Smooth muscle cell (in vitro differentiated cells): ENCODE results near the gene SPTLC2. TPM values are rescaled to one million over a fixed set of nuclear protein-coding genes. Genes with fewer than 3 reads are reported as not detected.

Experiments
- DNase-seq: peaks from one replicate; lab custom pipeline; 2025; ENCODE audit not compliant: unreplicated experiment; lab: John Stamatoyannopoulos, UW
- H2AFZ ChIP-seq: fragments of 200-600 bp; sonication (generic); 2 replicates; pipeline ENCODE4 v1.6.0; 2016; ENCODE audit warnings: antibody characterized with exemption, low read depth, mild to moderate bottlenecking
- H3F3A ChIP-seq: fragments of 200-600 bp; sonication (generic); 2 replicates; pipeline ENCODE4 v1.6.0; 2017; ENCODE audit warnings: antibody characterized with exemption, low read depth
- H3K27ac ChIP-seq: fragments of 200-600 bp; sonication (generic); 2 replicates; pipeline ENCODE4 v1.5.1; 2016; ENCODE audit warnings: low read depth, mild to moderate bottlenecking
- H3K27me3 ChIP-seq: fragments of 200-600 bp; sonication (generic); 2 replicates; pipeline ENCODE4 v1.6.1; 2016; ENCODE audit warnings: low read depth, mild to moderate bottlenecking
- H3K36me3 ChIP-seq: fragments of 200-600 bp; sonication (generic); 2 replicates; pipeline ENCODE4 v1.5.1; 2016; ENCODE audit warnings: low read depth
- H3K4me1 ChIP-seq: fragments of 200-600 bp; sonication (generic); 2 replicates; pipeline ENCODE4 v1.5.1; 2016; ENCODE audit warnings: low read depth
- H3K4me2 ChIP-seq: fragments of 200-600 bp; sonication (generic); 2 replicates; pipeline ENCODE4 v1.6.0; 2016; ENCODE audit warnings: mild to moderate bottlenecking
- H3K4me3 ChIP-seq: fragments of 200-600 bp; sonication (generic); 2 replicates; pipeline ENCODE4 v1.5.1; 2016; ENCODE audit warnings: mild to moderate bottlenecking
- H3K79me2 ChIP-seq: fragments of 200-600 bp; sonication (generic); 2 replicates; pipeline ENCODE4 v1.6.0; 2016; ENCODE audit warnings: low read depth, mild to moderate bottlenecking
- H3K9ac ChIP-seq: fragments of 200-600 bp; sonication (generic); 2 replicates; pipeline ENCODE4 v1.6.0; 2016; ENCODE audit warnings: low read depth
- H3K9me3 ChIP-seq: fragments of 200-600 bp; sonication (generic); replicated peaks from 2 replicates; pipeline ENCODE4 v1.5.1; 2016; ENCODE audit warnings: low read depth
- H4K20me1 ChIP-seq: fragments of 200-600 bp; sonication (generic); 2 replicates; pipeline ENCODE4 v1.6.0; 2016; ENCODE audit warnings: low read depth
- WGBS: methylation state at CpG from one replicate; pipeline ENCODE4 v1.1.7; 2016; ENCODE audit warnings: low lambda C conversion rate; 5-methylcytosine and 5-hydroxymethylcytosine counted together
- polyA plus RNA-seq: library from polyadenylated mRNA; unstranded; fragments of >200 nt; fragmentation: Nextera tagmentation; extraction: Ambion mirVana; gene quantifications from 2 replicates; pipeline ENCODE4 v1.2.1, GENCODE V29; 2016
- total RNA-seq: library from RNA; depleted of rRNA; stranded (reverse); fragments of >200 nt; gene quantifications from 2 replicates; pipeline ENCODE4 v1.2.3, GENCODE V29; 2014
- TF ChIP-seq, protein P1 (sequence below): fragments of 200-600 bp; sonication (generic); IDR thresholded peaks from 2 replicates; pipeline ENCODE4 v1.5.1; 2017; ENCODE audit warnings: borderline replicate concordance, mild to moderate bottlenecking, antibody characterized with exemption; ENCODE audit not compliant: insufficient read depth, poor library complexity, severe bottlenecking

Gene SPTLC2
- total and polyA plus RNA-seq, 2 experiments from 2014 or later = 23.4 to 24.8 TPM

DNA sequence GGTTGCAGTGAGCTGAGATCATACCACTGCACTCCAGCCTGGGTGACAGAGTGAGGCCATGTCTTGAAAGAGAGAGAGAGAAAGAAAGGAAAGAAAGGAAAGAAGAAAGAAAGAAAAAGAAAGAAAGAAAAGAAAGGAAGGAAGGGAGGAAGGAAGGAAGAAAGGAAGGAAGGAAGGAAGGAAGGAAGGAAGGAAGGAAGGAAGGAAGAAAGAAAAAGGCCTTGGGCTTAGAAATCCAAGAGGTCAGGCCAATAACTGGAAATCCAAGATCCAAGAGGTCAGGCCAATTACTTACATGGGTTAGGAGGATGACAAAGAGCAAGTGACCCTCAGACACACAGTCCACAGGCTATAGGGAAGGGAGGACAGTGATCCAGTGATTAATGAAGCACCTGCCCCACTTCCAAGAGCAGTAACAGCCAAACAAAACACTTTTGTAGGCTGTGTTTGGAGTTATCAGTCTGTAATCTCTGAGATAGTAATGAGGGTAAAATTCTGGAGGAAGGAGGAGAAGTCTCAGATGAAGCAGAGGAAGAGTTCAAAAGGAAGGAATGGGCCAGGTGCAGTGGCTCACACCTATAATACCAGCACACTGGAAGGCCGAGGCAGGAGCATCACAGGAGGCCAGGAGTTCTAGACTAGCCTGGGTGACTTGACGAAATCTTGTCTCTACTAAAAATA lies 32.2 kb upstream of the SPTLC2 start:
- Histone ChIP-seq H3K27me3 (no peaks in the 10 kb centered on the region), H3K27ac (no peak overlapping the region), H2AFZ (no peak overlapping the region), H3K4me3 (no peak overlapping the region), H3F3A (no peaks in the 10 kb centered on the region), H3K4me1 (no peaks in the 10 kb centered on the region), H3K9me3 (no peaks in the 10 kb centered on the region), H3K36me3 (no peaks in the 10 kb centered on the region), H3K4me2 (no peak overlapping the region), H4K20me1 (no peaks in the 10 kb centered on the region), H3K9ac (no peak overlapping the region), H3K79me2 (no peaks in the 10 kb centered on the region)
- DNase-seq = no peak
- TF ChIP-seq, protein P1, sequence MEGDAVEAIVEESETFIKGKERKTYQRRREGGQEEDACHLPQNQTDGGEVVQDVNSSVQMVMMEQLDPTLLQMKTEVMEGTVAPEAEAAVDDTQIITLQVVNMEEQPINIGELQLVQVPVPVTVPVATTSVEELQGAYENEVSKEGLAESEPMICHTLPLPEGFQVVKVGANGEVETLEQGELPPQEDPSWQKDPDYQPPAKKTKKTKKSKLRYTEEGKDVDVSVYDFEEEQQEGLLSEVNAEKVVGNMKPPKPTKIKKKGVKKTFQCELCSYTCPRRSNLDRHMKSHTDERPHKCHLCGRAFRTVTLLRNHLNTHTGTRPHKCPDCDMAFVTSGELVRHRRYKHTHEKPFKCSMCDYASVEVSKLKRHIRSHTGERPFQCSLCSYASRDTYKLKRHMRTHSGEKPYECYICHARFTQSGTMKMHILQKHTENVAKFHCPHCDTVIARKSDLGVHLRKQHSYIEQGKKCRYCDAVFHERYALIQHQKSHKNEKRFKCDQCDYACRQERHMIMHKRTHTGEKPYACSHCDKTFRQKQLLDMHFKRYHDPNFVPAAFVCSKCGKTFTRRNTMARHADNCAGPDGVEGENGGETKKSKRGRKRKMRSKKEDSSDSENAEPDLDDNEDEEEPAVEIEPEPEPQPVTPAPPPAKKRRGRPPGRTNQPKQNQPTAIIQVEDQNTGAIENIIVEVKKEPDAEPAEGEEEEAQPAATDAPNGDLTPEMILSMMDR = no peak
- 37% methylated on average over 2 of the region's 2 CpGs for WGBS

DNA sequence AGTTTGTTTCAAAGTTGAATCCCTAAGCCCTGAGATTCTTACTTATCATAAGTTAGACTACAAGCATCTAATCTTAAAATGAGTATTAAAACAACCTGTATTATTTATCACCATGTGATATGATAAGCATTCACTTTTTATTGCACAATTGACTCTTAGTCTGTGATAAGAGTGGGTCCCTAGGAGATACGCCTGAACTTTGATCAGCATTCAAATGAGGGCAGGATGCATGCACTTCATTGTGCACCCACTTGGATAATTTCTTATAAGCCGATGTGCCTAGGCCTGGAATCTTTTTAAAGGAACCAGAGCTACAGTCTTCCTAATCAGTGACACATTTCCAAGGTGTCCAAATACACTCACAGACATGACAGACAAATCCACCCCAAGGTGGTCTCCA lies 31.4 kb upstream of the SPTLC2 start:
- H2AFZ ChIP-seq = no peak overlapping the region
- H3K4me2 ChIP-seq = no peak overlapping the region
- DNase-seq = no peak
- H3K4me3 ChIP-seq = no peak overlapping the region
- TF ChIP-seq, protein P1 = no peak
- H3K9me3 ChIP-seq = no peaks in the 10 kb centered on the region
- no peaks in the 10 kb centered on the region for H3K27me3 ChIP-seq
- H3F3A ChIP-seq = no peaks in the 10 kb centered on the region
- H3K4me1 ChIP-seq = no peaks in the 10 kb centered on the region
- WGBS = 81% methylated on average over 2 of the region's 2 CpGs
- H4K20me1 ChIP-seq = no peaks in the 10 kb centered on the region
- no peak overlapping the region for H3K27ac ChIP-seq
- no peak overlapping the region for H3K9ac ChIP-seq
- H3K36me3 ChIP-seq = no peaks in the 10 kb centered on the region
- H3K79me2 ChIP-seq = no peaks in the 10 kb centered on the region

DNA sequence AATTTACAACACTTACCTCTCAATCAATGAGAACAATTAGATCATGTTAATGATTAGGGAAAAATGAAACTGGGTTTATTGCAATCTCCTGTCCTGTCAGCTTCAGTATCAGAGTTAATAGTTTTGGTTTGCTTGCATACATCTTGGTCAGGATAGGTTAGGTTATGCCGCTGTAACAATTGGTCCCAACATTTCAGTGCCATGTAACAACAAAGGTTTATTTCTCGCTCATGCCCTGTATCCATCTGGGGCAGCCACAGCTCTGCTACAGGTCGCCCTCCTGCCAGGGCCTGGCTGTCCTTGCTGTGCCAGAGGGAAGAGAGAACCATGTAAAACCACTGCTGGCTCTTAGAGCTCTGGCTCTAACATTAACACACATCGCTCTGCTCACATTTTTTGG lies 30.5 kb upstream of the SPTLC2 start:
- no peak overlapping the region for H3K9ac ChIP-seq
- no peaks in the 10 kb centered on the region for H3K27me3 ChIP-seq
- H3K4me3 ChIP-seq = no peak overlapping the region
- no peak overlapping the region for H2AFZ ChIP-seq
- no peak overlapping the region for H3K27ac ChIP-seq
- DNase-seq = no peak
- 93% methylated on average over 4 of the region's 4 CpGs for WGBS
- no peaks in the 10 kb centered on the region for H3K79me2 ChIP-seq
- TF ChIP-seq, protein P1 = no peak
- H3K9me3 ChIP-seq = no peaks in the 10 kb centered on the region
- H3K4me2 ChIP-seq = no peak overlapping the region
- H3K4me1 ChIP-seq = no peaks in the 10 kb centered on the region
- H3F3A ChIP-seq = no peaks in the 10 kb centered on the region
- no peaks in the 10 kb centered on the region for H4K20me1 ChIP-seq
- no peaks in the 10 kb centered on the region for H3K36me3 ChIP-seq

DNA sequence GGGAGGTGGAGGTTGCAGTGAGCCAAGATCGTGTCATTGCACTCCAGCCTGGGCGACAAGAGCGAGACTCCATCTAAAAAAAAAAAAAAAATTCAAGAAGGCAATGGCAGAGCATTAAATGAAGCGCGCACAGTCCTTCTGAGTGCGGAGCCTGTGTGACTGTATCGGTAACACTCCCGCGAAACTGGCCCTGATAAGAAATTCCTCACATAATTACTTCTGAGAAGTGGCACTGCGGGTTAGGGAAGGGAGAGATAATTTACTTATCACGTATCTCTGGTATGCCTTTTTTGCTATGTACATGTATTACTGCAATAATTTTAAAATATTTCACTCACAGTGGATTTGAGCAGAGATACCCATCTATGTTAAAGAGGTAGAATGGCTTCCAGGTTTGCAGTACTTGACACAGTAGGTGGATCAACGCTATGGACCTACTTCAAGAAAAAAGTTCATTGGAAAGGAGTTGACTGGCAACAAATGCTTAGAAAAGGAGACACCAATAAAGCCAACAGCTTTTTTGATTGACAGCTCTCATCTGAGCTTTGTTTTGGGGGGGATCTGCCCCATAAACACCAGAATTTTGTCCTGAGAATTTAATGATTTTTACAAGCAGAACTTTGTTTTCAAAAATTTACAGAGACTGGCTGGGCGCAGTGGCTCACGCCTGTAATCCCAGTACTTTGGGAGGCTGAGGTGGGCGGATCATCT lies 29.2 kb upstream of the SPTLC2 start:
- whole genome bisulfite sequencing = 71% methylated on average over 15 of the region's 15 CpGs
- H3F3A ChIP-seq = no peaks in the 10 kb centered on the region
- H3K36me3 ChIP-seq = no peaks in the 10 kb centered on the region
- H3K9ac ChIP-seq = no peak overlapping the region
- H2AFZ ChIP-seq = no peak overlapping the region
- DNase-seq = no peak
- no peaks in the 10 kb centered on the region for H3K79me2 ChIP-seq
- no peaks in the 10 kb centered on the region for H3K27me3 ChIP-seq
- no peaks in the 10 kb centered on the region for H3K9me3 ChIP-seq
- no peaks in the 10 kb centered on the region for H3K4me1 ChIP-seq
- no peak overlapping the region for H3K4me2 ChIP-seq
- no peaks in the 10 kb centered on the region for H4K20me1 ChIP-seq
- H3K27ac ChIP-seq = no peak overlapping the region
- TF ChIP-seq, protein P1 = no peak
- H3K4me3 ChIP-seq = no peak overlapping the region
